GM08714 (cell line): ENCODE results near the gene TCF4.

Source experiments
- H3K4me3 ChIP-seq: fragments of 200-500 bp; sonication (Bioruptor generic); 2 replicates; pipeline ENCODE4 v1.5.1; 2014; ENCODE audit warnings: mild to moderate bottlenecking, low read length, inconsistent platforms
- ZNF274 ChIP-seq: IDR thresholded peaks from 2 replicates; pipeline ENCODE4 v1.6.1; 2012; ENCODE audit warnings: mild to moderate bottlenecking, low read depth, low read length

TCF4 gene

GRCh38 chr18:55286257-55286825 is 301.7 kb downstream of the TCF4 start:
- no peak overlapping the region for H3K4me3 ChIP-seq
- TF ChIP-seq ZNF274 = no peak

- H3K4me3 ChIP-seq = no peak overlapping the region
- no peak for TF ChIP-seq ZNF274
Observed at GRCh38 chr18:55284614-55285013, 303.4 kb downstream of the TCF4 start.

- TF ChIP-seq ZNF274 = no peak
- no peak overlapping the region for H3K4me3 ChIP-seq
Observed at GRCh38 chr18:55283309-55283708, 304.7 kb downstream of the TCF4 start.

GRCh38 chr18:55280503-55280902 is 307.5 kb downstream of the TCF4 start:
- no peak overlapping the region for H3K4me3 ChIP-seq
- TF ChIP-seq ZNF274 = no peak

GRCh38 chr18:55275039-55275901 is 312.7 kb downstream of the TCF4 start:
- H3K4me3 ChIP-seq = no peak overlapping the region
- no peak for TF ChIP-seq ZNF274

GRCh38 chr18:55272510-55273243 is 315.3 kb downstream of the TCF4 start:
- TF ChIP-seq ZNF274 = no peak
- no peak overlapping the region for H3K4me3 ChIP-seq

- no peak overlapping the region for H3K4me3 ChIP-seq
- TF ChIP-seq ZNF274 = no peak
Observed at GRCh38 chr18:55269622-55270021, 318.4 kb downstream of the TCF4 start.

- TF ChIP-seq ZNF274 = no peak
- H3K4me3 ChIP-seq = peak overlapping the region; percentile 1; the same call in 1 of the 2 replicates
Observed at GRCh38 chr18:55268628-55269275, 319.2 kb downstream of the TCF4 start.

GRCh38 chr18:55268151-55268601 is 319.8 kb downstream of the TCF4 start:
- TF ChIP-seq ZNF274 = no peak
- H3K4me3 ChIP-seq = peak overlapping the region; percentile 46; the same call in 1 of the 2 replicates

GRCh38 chr18:55266981-55267380 is 321.0 kb downstream of the TCF4 start:
- H3K4me3 ChIP-seq = no peak overlapping the region
- no peak for TF ChIP-seq ZNF274

GRCh38 chr18:55265984-55266383 is 322.0 kb downstream of the TCF4 start:
- TF ChIP-seq ZNF274 = no peak
- no peak overlapping the region for H3K4me3 ChIP-seq

GRCh38 chr18:55265130-55265675 is 322.8 kb downstream of the TCF4 start:
- no peak overlapping the region for H3K4me3 ChIP-seq
- TF ChIP-seq ZNF274 = no peak

- no peak overlapping the region for H3K4me3 ChIP-seq
- no peak for TF ChIP-seq ZNF274
Observed at GRCh38 chr18:55264108-55264507, 323.9 kb downstream of the TCF4 start.
